GDM1 (cell line): Measurements from ENCODE around the gene KAZN.

Source experiments
- DNase-seq: peaks from one replicate; lab custom pipeline; 2025; lab: John Stamatoyannopoulos, UW

Gene KAZN

DNA sequence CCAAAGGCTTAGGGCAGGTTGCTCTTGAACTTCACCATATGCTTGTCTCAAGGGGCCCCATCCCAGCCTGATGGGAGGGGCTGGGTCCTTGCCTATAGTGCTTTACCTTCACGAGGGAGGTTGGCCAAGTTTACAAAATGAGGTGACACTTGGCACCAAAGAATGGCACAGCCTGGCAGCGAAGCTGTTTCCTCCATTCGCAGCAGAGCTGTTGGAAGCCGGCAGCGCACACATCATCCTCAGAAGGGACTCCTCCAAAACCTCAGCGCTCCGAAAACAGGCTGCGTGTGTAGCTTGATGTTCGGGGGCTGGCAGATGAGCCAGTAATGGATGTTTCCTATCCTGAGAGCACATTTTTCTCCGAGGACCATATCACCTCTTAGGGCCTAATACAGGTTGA, 116.8 kb downstream of the KAZN start:
- no peak for DNase-seq

DNA sequence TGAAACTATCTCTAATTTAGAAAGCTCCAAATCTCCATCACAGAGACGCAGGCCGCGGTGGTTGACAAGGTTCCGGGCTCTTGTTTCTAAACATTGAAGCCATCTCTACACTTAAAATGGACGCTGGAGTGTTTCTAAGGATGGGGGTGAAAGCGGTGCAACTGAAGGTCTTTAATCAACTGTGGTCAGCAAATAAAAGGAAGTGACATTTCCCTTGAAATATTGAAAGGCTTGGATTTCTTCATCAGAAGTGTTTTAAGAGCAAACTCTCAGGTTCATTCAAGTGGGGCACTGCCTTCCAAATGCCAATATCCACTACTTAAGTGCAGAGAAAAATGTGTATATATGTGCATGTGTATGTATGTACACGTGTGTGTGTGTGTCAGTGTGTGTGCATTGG, 117.3 kb downstream of the KAZN start:
- DNase-seq: no peak

GRCh38 chr1:14716474-14716873, 118.0 kb downstream of the KAZN start:
- no peak for DNase-seq

DNA sequence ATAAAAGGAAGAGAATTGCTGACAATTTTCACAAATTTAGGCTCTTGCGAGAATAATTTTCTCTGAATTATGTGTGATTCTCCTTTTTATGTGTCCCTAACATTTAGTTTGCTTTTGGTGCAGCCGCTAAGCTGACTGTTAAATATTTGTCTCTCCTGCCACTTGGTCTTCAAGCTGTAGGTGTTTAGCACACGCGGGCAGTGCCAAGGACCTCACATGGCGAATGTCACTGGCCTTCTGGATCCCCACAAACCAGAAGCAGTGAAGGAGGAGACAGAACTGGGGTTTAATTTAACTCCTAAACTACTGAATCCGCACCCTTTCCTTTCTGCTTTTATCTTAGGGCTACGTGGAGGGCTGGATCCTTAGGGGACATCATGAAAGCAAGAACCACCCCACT, 120.0 kb downstream of the KAZN start:
- no peak for DNase-seq

GRCh38 chr1:14723401-14723800, 124.9 kb downstream of the KAZN start:
- no peak for DNase-seq

DNA sequence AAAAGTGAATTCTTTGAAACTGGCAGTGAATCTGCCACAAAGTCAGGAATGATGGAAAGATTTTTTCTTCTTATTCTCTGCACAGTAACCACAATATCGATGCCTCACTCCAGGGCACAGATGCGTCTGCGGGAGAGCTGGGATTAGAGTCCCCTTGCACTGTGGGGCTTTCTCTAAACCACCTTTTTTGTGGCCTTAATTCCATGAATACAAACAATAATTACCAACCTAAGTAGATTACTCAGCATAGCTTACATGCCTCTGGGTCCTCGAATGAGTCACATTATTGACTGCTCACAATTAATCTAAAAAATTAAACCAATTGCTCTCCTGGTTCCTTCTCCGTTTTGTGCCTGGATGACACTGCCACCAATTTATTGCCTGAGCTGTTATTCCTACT, 125.8 kb downstream of the KAZN start:
- DNase-seq: no peak

- no peak for DNase-seq
These were observed 126.2 kb downstream of the KAZN start for GRCh38 chr1:14724678-14725077.

- DNase-seq: no peak
These were observed 126.8 kb downstream of the KAZN start for GRCh38 chr1:14725238-14725637.

DNA sequence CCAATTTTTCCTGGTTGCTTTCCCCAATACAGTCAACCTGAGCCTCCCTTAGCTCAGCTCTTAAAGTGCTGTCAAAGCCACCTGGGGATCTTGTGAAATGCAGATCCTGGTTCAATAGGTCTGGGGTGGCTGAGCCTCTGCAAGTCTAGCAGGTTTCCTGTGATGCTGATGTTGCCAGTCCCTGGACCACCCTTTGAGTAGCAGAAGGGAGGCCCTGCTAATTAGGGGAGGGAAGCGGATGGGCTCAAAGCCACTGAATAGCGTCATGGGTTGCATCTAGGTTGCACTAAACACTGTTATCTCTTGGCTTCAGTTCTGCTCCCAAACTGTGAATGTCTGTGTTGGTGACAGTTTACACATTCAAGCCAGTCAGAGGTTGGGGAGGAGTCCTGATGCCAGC, 127.2 kb downstream of the KAZN start:
- no peak for DNase-seq

- DNase-seq: no peak
These were observed 128.1 kb downstream of the KAZN start for GRCh38 chr1:14726606-14727005.

DNA sequence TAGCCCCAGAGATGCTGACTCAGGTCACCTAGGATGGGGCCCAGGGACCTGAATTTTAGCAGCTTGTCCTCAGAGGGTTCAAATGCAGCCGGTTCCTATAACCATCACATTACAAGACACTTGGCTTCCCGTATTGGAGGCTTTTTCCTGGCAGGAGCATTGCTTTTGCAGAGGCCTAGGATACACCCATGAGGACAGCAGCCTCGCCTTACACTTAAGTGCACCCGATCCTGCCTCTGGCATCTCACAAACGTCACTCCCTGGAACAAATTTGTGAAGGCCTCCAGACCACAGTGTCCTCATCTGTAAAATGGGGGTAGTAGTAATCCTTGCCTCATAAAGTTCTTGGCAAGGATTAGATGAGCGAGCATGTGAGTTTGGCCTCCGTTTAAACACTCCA, 130.0 kb downstream of the KAZN start:
- DNase-seq: no peak

DNA sequence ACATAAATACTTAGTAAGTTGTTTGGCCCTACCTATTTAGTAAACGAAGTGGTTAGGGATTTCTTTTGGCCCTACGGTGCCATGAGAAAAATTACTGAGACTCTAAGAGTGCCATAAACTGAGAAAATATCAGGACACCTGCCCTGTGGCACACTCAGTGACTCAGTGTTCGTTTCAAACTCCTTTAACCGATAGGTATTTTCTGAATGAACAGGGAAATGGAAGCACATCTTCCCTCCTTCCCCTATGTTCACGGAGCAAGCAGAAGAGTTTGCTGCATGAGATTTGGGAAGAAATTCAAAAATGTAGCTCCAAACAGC, 134.2 kb downstream of the KAZN start:
- no peak for DNase-seq

DNA sequence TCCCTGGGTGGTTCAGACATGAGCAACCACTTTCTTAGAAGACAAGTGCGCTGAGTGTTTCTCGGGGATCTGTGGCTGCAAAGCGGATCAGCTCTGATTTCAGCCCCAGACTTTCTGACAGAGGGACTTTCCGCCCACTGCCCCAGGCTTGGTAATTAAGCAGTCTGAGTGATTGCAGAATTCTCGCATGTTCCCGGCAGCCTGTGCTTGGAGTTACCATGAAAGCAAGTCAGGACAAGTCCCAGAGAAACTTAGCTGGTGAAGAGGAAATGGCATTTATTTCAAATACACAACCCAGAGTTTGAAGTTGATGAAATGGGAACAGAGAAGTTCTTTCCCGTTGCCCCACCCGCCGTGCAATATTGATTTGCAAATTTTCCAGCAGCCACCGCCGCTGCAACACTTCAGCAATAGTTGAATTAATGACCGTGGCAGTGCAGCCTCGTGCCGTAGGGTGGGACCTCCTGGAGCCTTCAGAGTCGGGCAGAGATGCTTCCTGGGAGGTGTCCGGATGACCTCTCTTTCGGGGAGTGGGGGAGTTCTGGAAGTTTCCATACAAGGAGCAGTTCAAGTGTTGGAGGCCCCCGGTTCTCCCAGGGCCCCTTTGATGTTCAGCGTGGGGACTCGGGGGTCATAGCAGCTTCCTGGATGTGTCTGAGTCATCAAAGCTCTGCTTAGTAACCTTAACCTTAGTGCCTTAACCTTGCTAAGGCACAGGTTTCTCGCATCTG, 134.7 kb downstream of the KAZN start:
- DNase-seq: no peak

GRCh38 chr1:14733779-14734140, 135.3 kb downstream of the KAZN start:
- no peak for DNase-seq

GRCh38 chr1:14735841-14736240, 137.4 kb downstream of the KAZN start:
- DNase-seq: no peak

GRCh38 chr1:14737561-14738094, 139.1 kb downstream of the KAZN start:
- DNase-seq: no peak

DNA sequence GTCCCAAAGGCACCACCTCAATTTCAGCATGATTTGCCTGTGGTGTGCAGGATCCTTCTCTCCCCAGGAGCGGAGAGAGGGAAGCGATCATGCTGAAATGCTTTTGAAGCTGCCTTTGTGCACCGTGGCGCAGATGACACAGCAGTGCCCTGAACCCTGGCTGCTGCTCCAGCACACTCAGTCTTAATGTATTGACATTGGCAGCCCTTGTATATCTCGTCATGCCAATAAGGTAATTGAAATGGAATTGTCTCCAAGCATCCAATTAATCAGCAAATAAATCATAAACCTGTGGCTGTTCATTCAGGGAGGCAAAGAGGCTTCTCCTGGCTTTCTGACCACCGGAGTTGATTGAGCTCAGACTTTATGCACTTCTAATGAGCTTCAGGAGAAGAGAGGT, 139.8 kb downstream of the KAZN start:
- DNase-seq: no peak

GRCh38 chr1:14738647-14739046, 140.2 kb downstream of the KAZN start:
- no peak for DNase-seq

GRCh38 chr1:14739082-14739832, 140.8 kb downstream of the KAZN start:
- DNase-seq: peak; percentile 55

DNA sequence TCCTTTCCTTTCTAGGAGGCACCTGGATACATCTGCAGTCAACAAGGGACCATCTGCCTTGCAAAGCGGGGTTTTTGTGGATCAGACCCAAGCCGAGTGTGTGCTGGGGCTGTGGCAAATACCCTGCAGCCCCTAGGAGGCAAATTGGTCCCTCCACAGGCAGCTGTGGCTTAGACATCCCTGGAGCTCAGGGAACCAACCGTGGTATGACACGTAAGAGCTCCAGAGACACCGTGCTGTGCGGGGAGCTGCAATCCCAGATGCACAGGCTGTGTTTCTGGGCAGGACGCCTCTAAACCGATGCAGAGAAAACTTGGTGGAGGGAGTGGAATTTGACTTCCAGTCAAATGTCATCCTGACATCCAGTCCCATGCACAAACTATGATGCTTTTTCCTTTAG, 141.5 kb downstream of the KAZN start:
- no peak for DNase-seq

- DNase-seq: no peak
These were observed 142.6 kb downstream of the KAZN start for GRCh38 chr1:14741082-14741481.

DNA sequence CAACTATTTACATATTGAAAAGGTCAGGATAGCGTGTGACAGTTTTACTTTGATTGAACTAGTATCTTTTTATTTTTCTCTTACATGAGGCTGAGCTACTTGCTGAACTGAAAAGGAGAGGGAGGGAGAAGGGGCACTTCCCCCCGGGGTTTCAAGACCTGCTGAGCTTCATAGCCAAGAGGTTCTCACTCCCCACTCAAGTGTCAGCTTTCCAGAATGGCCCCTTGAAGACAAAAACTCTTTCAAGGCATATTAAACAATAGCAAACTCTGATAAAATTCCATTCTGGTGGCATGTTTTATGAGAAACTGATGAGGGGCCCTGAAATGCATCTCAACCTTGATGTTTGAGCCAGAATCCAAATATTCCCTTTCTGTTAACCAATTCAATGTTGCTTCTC, 143.0 kb downstream of the KAZN start:
- no peak for DNase-seq

DNA sequence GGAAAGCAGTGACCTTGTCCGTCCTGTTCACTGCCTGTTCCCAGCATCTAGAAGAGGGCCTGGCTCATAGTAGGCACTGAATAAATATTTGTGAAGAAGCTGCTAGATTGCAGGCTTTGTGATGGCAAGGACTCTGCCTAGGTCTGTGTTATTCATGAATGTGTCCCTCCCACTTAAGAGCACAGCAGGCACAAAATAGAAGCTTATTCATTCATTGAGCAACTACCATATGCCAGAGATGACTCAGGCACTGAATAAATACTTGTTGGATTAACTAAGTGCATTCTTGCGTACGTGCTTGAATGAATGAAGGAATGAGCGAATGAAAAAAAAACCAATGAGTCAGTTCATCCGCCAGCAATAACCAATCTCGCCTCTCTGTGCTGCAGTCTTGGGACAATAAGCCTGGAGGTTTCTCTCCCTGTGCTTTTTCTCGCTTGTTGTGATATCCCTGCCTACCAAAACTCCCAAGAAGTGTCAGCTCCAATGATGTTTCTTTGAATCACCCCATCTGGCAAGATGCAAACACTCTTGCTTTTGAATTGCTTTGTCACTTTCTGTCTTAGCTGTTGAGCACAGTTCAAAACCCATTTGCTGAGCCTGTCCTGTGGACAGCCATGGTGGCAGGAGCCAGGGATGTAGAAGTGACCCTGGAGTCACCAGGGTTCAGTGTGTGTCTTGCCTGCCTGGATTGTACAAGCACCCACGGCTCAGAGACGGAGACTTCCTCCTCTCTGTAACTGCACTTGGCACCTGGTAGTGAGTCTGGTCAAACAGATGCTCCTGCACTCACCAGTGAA, 143.9 kb downstream of the KAZN start:
- DNase-seq: no peak
